Cardiac fibroblast (primary cell): ENCODE measurements around the gene LRMDA.

Source experiments
- DNase-seq, 2 donors: peaks; one replicate each; pipeline versions ENCODE4 v3.0.0 to v3.0.0-alpha.2; 2010; ENCODE audit warnings: low read depth in 2 of 2
- H3K4me3 ChIP-seq, 2 donors: replicated peaks in 1 of 2; 1 replicate in 1 of 2; 2 replicates in 1 of 2; pipeline ENCODE4 v1.5.1; 2011; ENCODE audit warnings: low read depth in 2 of 2, low read length in 2 of 2, mild to moderate bottlenecking in 2 of 2, moderate library complexity in 1 of 2
- TF ChIP-seq, protein P1 (sequence below): IDR thresholded peaks from one replicate; pipeline ENCODE4 v1.5.1; 2011; ENCODE audit warnings: low read depth, mild to moderate bottlenecking, low read length, inconsistent platforms

Gene LRMDA

DNA sequence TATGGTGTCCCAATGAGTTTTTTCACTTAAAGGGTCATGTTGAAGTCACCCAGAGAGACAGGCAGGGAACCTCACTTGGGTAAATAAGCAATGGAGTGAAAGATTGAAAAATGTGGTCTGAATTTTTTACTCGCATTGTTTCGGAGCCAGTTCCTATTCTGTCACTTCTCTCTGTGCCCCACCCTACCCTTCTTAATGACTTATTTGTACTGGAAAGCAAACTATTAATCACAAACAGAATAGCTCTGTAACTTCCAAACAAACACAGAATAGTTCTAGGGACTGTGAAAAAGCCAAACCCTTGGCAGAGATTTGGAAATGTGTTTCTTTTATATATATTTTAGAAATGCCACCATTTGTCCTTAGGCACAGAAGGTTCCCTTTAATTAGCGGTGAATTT lies 76.0 kb downstream of the LRMDA start:
- no peak overlapping the region for H3K4me3 ChIP-seq
- TF ChIP-seq, protein P1, sequence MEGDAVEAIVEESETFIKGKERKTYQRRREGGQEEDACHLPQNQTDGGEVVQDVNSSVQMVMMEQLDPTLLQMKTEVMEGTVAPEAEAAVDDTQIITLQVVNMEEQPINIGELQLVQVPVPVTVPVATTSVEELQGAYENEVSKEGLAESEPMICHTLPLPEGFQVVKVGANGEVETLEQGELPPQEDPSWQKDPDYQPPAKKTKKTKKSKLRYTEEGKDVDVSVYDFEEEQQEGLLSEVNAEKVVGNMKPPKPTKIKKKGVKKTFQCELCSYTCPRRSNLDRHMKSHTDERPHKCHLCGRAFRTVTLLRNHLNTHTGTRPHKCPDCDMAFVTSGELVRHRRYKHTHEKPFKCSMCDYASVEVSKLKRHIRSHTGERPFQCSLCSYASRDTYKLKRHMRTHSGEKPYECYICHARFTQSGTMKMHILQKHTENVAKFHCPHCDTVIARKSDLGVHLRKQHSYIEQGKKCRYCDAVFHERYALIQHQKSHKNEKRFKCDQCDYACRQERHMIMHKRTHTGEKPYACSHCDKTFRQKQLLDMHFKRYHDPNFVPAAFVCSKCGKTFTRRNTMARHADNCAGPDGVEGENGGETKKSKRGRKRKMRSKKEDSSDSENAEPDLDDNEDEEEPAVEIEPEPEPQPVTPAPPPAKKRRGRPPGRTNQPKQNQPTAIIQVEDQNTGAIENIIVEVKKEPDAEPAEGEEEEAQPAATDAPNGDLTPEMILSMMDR = no peak
- DNase-seq = no peak

DNA sequence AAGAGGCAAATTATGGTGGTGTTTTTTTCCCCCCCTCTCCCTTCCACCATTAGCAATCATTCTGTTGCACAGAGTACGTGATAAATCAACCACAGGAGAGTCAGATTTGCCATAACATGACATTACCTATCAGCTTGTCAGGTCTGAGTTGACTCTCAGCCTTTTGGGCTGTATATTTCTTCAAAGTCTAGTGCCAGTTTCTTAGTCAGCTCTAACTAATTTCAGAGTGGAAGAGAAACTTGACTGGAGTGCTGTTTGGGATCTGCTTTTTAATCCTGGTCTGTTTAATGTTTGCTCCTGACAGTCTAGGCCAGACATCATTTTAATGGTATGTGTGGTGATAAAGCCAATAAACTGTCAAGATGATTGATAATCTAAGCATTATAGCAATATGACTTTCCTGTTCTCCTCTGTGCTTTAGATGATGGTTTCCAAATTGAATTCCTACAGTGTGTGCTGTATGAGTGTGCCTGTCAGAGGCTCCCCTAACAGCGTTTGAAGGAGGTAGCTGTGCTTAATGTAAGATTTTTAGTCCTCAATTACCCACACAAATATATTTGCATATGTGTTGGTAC lies 76.9 kb downstream of the LRMDA start:
- peak; percentile 41 to 79 for DNase-seq
- TF ChIP-seq, protein P1 = no peak
- no peak overlapping the region for H3K4me3 ChIP-seq

DNA sequence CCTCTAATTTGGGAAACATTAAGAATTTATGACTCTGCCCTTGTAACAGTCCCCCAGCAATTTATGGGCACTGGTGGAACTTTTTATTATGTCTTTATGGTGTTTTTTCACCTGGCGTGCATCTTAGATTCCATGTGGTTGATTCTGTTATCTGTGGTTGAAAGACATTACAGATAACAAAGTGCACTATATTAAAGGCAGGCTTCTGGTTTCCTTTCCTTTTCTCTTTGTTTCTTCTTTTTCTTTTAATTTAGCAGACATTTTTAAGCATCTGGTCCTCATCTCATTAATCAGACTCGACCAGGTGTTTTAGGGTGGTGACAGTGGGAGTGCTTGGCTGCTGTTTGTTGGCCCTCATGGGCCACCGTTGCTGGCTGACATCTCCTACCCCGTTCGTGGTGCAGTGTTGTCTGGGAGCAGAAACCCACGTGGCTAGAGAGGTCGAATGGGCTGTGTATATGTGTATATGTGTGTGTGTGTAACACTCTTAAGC lies 77.4 kb downstream of the LRMDA start:
- DNase-seq = peak in 1 of 2 donors; percentile 47
- no peak overlapping the region for H3K4me3 ChIP-seq
- TF ChIP-seq, protein P1 = no peak

DNA sequence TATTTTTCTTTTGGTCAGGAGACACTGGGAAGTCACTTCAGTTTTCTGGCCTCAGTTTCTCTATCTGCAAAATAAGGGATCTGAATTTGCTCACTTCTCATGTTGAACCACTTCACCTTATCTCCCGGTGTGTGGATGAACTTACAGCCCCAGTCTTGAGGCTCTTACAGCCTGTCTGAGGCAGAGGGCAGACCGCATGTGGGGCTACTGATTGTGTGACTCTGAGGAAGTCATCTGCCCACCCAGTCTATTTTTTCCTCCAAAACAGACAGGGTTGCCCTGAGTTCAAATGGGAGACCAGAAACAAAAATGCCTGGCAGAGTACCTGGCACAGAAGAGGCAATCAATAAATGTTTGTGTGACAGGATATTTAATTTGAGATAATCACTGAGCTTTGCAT lies 78.3 kb downstream of the LRMDA start:
- no peak overlapping the region for H3K4me3 ChIP-seq
- no peak for DNase-seq
- TF ChIP-seq, protein P1 = no peak

DNA sequence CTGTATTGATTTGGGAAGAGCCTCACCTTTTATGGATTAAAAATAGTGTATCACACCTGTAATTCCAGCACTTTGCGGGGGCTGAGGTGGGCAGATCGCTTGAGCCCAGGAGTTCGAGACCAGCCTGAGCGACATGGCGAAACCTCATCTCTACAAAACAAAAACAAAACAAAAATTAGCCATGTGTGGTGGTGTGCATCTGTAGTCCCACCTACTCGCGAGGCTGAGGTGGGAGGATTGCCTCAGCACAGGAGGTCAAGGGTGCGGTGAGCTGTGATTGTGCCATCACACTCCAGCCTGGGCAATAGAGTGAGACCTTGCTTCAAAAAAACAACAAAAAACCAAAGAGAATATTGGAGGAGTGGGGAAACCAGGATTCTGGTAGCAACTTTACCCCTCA lies 79.6 kb downstream of the LRMDA start:
- no peak overlapping the region for H3K4me3 ChIP-seq
- TF ChIP-seq, protein P1 = no peak
- no peak for DNase-seq

DNA sequence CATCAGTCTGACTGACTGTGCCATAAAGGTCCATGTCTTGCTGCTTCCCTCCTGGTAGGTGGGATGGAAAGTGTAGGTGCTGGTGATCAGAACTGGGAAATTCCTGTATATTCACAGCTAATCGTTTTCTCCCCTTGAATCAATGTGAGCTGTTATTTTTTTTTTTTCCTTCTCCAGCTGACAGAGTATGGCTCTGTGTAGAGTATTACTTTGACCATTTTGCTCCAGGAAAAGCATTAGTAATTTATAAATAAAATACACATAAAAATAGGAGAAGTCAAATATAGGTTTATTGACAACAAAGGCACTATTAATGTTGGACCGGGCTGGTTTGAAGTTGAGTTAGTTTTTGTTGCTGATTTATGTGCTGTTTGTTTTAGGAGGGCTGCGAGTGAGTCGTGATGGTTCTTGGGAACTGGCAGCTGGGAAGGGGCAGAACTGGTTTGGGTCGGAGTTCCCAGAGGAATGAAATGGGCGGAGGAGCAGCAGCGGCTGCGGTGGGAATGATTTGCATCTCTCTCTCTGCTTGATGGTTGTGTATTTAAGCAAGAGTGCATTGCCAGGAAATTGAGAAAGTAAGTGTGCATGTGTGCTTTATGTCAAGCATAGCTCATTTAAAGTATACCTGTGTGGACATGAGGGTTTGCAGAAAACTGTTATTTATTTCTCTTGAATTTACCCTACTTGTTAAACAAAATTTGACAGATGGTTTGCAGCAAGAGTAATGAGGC lies 80.9 kb downstream of the LRMDA start:
- TF ChIP-seq, protein P1 = no peak
- no peak for DNase-seq
- H3K4me3 ChIP-seq = no peak overlapping the region
